HG02885 (cell line): Measurements from ENCODE around the gene KRTAP10-9.
"Not testable (repeated sequence)": the region's sequence is repeated elsewhere in the genome, so short reads cannot be mapped to it uniquely, and the experiment has no call there.

Experiments used
- ATAC-seq: cut with Tn5 transposase; IDR thresholded peaks from one replicate; pipeline ENCODE4 v1.9.1; 2021; ENCODE audit warnings: mild to moderate bottlenecking; ENCODE audit not compliant: unreplicated experiment, poor library complexity

The KRTAP10-9 gene, protein sequence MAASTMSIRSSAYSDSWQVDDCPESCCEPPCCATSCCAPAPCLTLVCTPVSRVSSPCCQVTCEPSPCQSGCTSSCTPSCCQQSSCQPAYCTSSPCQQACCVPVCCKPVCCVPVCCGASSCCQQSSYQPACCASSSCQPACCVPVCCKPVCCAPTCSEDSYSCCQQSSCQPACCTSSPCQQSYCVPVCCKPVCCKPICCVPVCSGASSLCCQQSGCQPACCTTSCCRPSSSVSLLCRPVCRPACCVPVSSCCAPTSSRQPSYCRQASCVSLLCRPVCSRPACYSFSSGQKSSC

DNA sequence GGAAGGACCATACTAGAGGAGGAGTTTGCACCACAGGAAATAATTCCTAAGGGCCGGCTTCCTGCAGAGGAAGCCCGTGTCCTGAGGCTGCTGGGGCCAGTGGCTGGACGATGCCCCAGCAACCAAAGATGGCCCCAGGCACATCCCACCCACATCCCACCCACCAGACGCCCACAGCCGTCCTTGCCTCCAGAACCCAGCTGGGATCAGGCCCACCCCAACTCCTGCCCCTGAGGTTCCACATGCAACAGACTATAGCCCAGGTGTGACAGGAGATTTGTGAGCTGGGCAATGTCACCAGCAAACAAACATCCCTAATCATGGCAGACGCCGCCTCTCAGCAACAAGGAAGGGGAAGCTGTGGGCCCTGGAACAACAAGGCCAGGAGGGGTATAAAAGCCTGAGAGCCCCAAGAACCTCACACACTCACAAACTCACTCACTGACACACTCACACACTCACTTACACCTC, at the start of gene KRTAP10-9:
Gene KRTAP10-9 (plus strand): TSS at position 421 of the 471 bp plus-strand sequence. CDS start 79 bp downstream, outside the sequence.
- ATAC-seq, result no peak

GRCh38 chr21:44578371-44579055, 48.4 kb upstream of the KRTAP10-9 start:
- ATAC-seq, result no peak

DNA sequence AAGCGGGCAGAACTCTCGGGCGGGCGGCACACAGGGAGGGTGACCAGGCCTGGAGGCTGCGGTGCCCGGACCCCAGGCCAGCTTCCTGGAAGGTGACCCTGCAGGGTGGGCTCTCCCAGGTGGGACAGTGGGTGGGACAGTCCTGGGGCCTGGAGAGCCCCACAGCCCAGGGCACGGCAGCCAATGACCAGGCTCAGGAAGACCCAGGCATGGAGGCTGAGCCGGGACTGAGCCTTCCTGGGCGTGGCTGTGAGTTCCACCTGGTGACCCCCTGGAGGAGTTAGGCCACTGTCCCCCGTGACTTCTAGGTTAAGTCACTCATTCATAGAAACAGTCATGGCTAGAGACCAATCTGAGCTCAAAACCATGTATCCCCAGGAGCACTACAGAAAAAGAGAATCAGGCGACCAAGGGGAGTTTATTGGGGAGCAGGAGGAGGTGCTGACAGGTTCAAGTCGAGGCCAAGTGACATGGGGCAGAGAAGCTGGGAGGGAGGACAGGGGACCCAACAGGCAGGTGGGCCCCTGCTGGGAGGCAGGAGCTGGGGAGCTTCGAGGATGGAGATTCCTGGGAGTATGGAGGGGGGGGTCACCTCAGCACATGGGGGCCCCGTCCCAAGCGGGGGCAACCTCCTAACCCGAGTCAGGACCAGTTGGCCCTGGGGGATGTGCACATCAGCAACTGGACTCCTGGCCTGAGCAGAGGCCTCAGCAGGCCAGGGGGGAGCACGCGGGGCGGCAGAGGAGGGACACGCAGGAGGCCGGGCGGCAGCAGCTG, 47.6 kb upstream of the KRTAP10-9 start:
- no peak for ATAC-seq

DNA sequence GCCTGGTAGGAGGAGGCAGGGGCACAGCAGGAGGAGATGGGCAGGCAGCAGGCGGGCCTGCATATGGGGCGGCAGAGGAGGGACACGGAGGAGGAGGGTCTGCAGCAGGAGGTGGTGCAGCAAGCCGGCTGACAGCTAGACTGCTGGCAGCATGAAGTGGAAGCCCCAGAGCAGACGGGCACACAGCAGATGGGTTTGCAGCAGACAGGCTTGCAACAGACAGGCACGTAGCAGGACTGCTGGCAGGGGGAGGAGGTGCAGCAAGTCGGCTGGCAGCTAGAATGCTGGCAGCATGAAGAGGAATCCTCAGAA, 47.1 kb upstream of the KRTAP10-9 start:
- ATAC-seq, result no peak

- ATAC-seq, result not testable (repeated sequence)
These were observed 46.6 kb upstream of the KRTAP10-9 start, which contains the start of gene KRTAP10-5 for GRCh38 chr21:44580231-44580821. TSS of gene KRTAP10-5 (minus strand) at chr21:44580604. CDS start at chr21:44580578, 26 bp downstream.

- no peak for ATAC-seq
These were observed 45.7 kb upstream of the KRTAP10-9 start for GRCh38 chr21:44581158-44581557.

DNA sequence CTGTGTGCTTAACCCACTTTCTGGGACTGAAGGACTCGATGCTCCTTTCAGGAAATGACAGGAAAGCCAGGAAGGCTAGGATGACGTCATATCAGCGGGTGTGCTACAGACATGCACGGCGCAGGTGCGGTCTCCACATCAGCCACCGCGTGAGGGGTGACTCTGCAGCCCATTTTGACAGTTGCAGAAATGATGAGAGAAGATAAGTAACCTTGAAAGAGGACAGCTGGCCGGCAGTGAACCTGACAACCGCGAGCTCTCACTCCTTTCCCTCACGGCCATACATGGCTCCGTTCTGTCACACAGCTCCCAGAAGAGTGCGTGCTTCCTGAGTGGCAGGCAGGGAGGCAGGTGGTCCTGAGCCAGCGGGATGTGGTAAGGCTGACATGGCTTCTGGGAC, 44.8 kb upstream of the KRTAP10-9 start:
- ATAC-seq, result no peak

DNA sequence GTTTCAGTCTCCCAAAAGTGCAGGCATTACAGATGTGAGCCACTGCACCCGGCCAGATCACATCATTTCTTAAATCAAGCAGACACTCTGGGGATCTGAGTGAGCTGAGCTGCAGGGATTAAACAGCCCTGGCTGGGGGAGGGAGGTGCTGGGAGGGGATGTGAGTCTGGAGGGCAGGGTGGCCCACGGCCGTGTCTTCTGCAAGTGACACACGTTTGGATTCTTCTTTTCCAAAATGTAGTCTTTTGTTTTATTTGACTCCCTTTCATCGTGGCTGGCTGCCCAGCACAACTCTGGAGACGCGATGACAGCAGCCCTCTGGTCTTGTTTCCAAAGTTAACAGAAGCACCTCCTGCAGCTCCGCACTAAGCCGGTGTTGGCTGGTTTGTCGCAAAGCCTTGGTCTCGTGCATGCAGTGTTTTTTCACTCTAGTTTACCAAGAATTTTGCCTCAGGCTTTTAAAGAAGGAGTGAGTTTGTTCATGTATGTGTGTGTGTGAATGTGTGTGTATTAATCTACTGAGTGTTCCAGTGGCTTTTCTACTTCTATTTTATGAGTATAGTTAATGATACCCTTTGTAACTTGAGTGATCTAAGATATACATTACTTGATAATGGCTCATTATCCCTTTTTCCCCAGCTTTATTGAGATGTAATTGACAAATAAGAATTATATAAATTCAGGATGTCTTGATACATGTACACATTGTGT, 43.6 kb upstream of the KRTAP10-9 start:
- no peak for ATAC-seq

GRCh38 chr21:44583800-44584147, 43.1 kb upstream of the KRTAP10-9 start:
- ATAC-seq, result no peak

GRCh38 chr21:44585892-44586291, 41.0 kb upstream of the KRTAP10-9 start:
- no peak for ATAC-seq

GRCh38 chr21:44589094-44589493, 37.8 kb upstream of the KRTAP10-9 start:
- ATAC-seq, result no peak

DNA sequence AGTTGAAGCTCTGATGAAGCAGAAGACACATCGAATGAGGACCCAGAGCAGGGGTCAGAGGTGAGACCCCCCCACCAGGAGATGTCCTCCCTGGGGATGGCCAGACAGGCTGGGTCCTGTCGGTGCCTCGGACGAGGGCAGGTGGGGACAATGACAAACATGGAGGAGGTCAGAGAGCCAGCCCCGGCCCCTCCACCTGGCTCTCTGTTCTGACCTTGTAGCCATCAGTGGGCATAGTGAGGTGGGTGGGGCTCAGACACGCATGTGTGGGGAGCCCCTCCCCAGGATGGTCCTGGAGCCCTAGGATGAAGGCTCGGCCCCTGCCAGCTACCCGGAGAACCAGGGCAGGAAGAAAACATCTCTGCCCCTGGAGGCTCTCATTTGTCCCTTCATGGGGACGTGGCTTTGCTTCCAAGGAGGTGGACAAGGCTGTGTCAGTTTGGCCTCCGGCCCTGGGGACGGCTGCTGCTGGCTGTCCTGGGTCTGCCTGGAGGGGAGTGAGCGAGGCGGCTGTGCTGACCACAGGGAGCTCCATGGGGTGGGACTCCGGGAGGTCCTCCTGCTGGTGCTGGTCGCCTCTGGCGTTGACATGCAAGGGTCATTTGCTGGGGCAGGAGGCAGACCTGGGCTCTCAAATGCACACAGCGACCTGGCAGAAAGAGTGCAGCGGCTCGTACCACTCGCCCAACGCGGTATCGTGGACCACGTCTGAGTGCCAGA, 37.1 kb upstream of the KRTAP10-9 start:
- no peak for ATAC-seq

- no peak for ATAC-seq
These were observed 36.6 kb upstream of the KRTAP10-9 start for GRCh38 chr21:44590311-44590721.

DNA sequence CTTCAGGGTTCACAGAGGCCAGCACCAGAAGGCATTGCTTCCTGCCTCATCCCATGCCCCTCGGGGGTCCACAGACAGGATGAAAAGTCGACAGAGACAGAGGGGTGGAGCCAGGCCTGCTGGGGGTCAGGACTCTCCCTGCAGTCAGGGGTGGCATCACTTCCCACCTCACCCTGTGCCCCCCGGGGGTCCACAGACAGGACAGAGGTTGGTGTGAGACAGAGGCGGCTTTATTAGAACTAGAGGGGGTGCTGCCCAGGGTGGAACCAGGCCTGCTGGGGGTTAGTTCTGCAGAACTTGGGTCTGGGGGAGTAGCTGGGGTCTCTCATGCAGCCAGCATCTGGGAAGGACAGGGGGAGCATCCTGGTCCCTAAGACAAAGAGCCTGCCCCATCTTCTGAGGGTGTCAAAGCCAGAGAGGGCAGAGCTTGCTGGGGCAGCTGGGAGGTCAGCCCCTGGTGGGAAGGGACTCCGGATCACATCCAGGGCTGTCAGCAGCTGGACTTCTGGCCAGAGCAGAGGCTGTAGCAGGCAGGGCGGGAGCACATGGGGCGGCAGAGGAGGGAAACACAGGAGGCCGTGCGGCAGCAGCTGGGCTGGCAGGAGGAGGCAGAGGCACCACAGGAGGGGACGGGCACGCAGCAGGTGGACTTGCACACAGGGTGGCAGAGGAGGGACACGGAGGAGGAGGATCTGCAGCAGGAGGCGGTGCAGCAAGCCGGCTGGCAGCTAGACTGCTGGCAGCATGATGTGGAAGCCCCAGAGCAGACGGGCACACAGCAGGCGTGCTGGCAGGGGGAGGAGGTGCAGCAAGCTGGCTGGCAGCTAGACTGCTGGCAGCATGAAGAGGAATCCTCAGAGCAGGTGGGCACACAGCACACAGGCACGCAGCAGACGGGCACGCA, 35.7 kb upstream of the KRTAP10-9 start:
- ATAC-seq, result not testable (repeated sequence)

- ATAC-seq, result not testable (repeated sequence)
These were observed 35.1 kb upstream of the KRTAP10-9 start for GRCh38 chr21:44591801-44592130.

GRCh38 chr21:44592446-44593311, 34.2 kb upstream of the KRTAP10-9 start, which contains the start of gene KRTAP10-6:
TSS of gene KRTAP10-6 (minus strand) at chr21:44592505. CDS start at chr21:44592484, 21 bp downstream.
- no peak for ATAC-seq

DNA sequence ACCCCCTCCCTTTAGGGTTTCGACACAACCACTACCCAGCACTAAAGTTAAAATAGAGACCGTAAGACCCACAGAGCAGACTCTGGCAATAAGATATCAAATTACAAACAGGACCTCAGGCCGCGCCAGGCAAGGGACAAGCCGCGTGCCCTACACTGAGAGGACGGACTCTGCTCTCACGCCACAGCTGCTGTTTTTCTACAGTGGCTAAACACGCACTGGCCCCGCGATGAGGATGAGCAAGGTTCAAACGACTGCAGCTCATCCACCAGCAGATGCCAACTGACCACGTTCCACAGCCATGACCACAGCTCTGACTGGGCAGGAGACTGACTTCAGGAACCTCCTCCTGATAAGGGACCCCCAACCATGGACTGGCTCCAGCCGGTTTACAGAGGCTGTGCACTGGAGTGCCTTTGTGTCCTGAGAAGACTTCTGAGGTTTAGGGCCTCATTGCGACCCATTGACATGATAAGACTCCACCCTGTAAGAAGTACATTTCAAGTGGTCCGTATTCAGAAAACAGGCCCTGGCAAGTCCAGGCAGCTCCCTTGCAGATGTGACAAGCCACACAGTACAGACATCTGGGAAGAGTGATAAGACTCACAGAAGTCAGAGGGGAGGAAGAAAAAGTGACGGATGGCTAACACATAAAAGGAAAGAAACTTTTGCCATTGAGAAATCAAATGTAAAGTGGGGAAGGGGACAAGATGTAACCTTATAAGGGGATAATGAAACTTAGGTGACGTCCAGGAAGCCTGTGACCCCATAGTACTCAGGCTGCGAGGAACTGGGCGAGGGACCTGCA, 33.1 kb upstream of the KRTAP10-9 start:
- no peak for ATAC-seq
